Prostate gland (tissue), 2 donors: ENCODE results near the gene NCAPG2. TPM values are rescaled to one million over a fixed set of nuclear protein-coding genes. Genes with fewer than 3 reads are reported as not detected.

Experiments
- DNase-seq: peaks from one replicate; pipeline ENCODE4 v3.0.0-alpha.2; 2019; ENCODE audit warnings: low spot score
- H3K27ac ChIP-seq, 2 donors: fragments of 200-600 bp; sonication (generic); 2 replicates each; pipeline ENCODE4 v1.5.1; 2017 to 2019
- H3K27me3 ChIP-seq: fragments of 200-600 bp; sonication (generic); replicated peaks from 2 replicates; pipeline ENCODE4 v1.5.1; 2019; ENCODE audit not compliant: insufficient read depth
- H3K36me3 ChIP-seq, 2 donors: fragments of 200-600 bp; sonication (generic); 1 replicate in 1 of 2; 2 replicates in 1 of 2; pipeline versions ENCODE4 v1.5.1 to v1.8.1; 2017 to 2019
- H3K4me1 ChIP-seq: fragments of 200-600 bp; sonication (generic); replicated peaks from 2 replicates; pipeline ENCODE4 v1.5.1; 2019
- H3K4me3 ChIP-seq, 2 donors: fragments of 200-600 bp; sonication (generic); 2 replicates each; pipeline ENCODE4 v1.5.1; 2017 to 2019
- H3K9me3 ChIP-seq: fragments of 200-600 bp; sonication (generic); 2 replicates; pipeline ENCODE4 v1.5.1; 2017
- POLR2A ChIP-seq: fragments of 450-650 bp; IDR thresholded peaks from one replicate; pipeline ENCODE4 v1.6.1; 2016; ENCODE audit warnings: antibody characterized with exemption, mild to moderate bottlenecking
- POLR2AphosphoS5 ChIP-seq: sonication (generic); formaldehyde crosslinking; IDR thresholded peaks from one replicate; pipeline ENCODE4 v1.6.1; 2017; ENCODE audit warnings: antibody characterized with exemption
- WGBS: methylation state at CpG from one replicate; pipeline ENCODE4 v1.1.5; 2018; 5-methylcytosine and 5-hydroxymethylcytosine counted together
- intact Hi-C: fragments of 100-400 bp; cut with DNase I; formaldehyde crosslinking; loops from one replicate; pipeline ENCODE4 v1.14.2; 2022
- total RNA-seq, 2 donors: library from RNA; depleted of rRNA; stranded (reverse); fragments of >200 nt; gene quantifications; one replicate each; pipeline ENCODE4 v1.1.0, GENCODE V29; 2016
- TF ChIP-seq, protein P1 (sequence below), 4 experiments: fragments of 200-600 bp in 2 of 4; fragments of 450-650 bp in 2 of 4; sonication (generic) in 2 of 4; IDR thresholded peaks; 1 replicate in 3 of 4; 2 replicates in 1 of 4; pipeline ENCODE4 v1.5.1; 2016 to 2019; ENCODE audit warnings: antibody characterized with exemption in 4 of 4, mild to moderate bottlenecking in 2 of 4, moderate library complexity in 2 of 4

NCAPG2 gene
- total RNA-seq, 2 donors from 2014 or later: 7.9 to 11.9 TPM

GRCh38 chr7:158648168-158648567 lies 56.4 kb downstream of the NCAPG2 start:
- H3K4me1 ChIP-seq: no peaks in the 10 kb centered on the region
- no peak overlapping the region for H3K4me3 ChIP-seq
- no peak for TF ChIP-seq POLR2AphosphoS5
- TF ChIP-seq, protein P1, sequence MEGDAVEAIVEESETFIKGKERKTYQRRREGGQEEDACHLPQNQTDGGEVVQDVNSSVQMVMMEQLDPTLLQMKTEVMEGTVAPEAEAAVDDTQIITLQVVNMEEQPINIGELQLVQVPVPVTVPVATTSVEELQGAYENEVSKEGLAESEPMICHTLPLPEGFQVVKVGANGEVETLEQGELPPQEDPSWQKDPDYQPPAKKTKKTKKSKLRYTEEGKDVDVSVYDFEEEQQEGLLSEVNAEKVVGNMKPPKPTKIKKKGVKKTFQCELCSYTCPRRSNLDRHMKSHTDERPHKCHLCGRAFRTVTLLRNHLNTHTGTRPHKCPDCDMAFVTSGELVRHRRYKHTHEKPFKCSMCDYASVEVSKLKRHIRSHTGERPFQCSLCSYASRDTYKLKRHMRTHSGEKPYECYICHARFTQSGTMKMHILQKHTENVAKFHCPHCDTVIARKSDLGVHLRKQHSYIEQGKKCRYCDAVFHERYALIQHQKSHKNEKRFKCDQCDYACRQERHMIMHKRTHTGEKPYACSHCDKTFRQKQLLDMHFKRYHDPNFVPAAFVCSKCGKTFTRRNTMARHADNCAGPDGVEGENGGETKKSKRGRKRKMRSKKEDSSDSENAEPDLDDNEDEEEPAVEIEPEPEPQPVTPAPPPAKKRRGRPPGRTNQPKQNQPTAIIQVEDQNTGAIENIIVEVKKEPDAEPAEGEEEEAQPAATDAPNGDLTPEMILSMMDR (IDR thresholded peaks at IDR 0.05): no peak
- TF ChIP-seq POLR2A: no peak
- no peaks in the 10 kb centered on the region for H3K27me3 ChIP-seq
- no peaks in the 10 kb centered on the region for H3K9me3 ChIP-seq
- intact Hi-C loops: no loop called here
- H3K27ac ChIP-seq: no peak overlapping the region
- H3K36me3 ChIP-seq: no peaks in the 10 kb centered on the region
- DNase-seq: no peak
- WGBS: 67% methylated on average over 7 of the region's 7 CpGs

GRCh38 chr7:158647475-158647792 lies 57.2 kb downstream of the NCAPG2 start:
- WGBS: 98% methylated on average over 2 of the region's 2 CpGs
- TF ChIP-seq POLR2A (no peak), POLR2AphosphoS5 (no peak)
- TF ChIP-seq, protein P1 (IDR thresholded peaks at IDR 0.05): no peak
- H3K4me1 ChIP-seq: no peaks in the 10 kb centered on the region

DNA sequence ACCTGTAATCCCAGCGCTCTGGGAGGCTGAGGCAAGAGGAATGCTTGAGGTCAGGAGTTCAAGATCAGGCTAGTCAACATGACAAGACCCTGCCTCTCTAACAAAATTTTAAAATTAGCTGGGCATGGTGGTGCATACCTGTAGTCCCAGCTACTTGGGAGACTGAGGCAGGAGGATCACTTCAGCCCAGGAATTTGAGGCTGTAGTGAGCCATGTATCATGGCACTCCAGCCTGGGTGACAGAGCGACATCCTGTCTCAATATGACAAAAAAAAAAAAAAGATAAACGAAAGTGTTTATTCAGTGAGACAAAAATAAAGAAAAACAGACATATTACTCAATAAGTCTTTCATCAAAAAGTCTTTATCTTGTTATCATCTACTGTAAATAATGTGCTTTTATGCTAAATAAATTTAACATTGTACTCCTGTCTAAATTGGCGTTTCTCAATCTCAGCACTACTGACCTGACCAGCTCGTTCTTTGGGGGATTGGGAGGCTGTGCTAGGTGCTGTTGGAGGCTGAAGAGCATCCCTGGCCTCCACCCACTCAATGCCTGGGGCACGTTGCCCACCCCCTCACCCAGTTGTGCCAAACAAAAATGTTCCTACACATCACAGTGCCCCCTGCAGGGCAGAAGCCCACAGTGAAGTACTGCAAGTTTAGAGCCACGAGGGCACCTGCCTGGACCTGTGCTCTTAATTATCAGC lies 57.7 kb downstream of the NCAPG2 start:
- no peak for DNase-seq
- intact Hi-C loops: no loop called here
- WGBS: 70% methylated on average over 7 of the region's 7 CpGs
- no peak for TF ChIP-seq POLR2AphosphoS5
- TF ChIP-seq, protein P1 (IDR thresholded peaks at IDR 0.05): peak in 2 of 4 experiments; percentile 18 to 20
- Histone ChIP-seq H3K36me3 (no peaks in the 10 kb centered on the region), H3K27me3 (no peaks in the 10 kb centered on the region), H3K4me1 (no peaks in the 10 kb centered on the region), H3K4me3 (no peak overlapping the region), H3K27ac (no peak overlapping the region), H3K9me3 (no peaks in the 10 kb centered on the region)

More at GRCh38 chr7:158647475-158647792, 57.2 kb downstream of the NCAPG2 start:
- H3K27me3 ChIP-seq: no peaks in the 10 kb centered on the region
- H3K4me3 ChIP-seq: no peak overlapping the region
- H3K9me3 ChIP-seq: no peaks in the 10 kb centered on the region
- H3K36me3 ChIP-seq: no peaks in the 10 kb centered on the region
- no peak overlapping the region for H3K27ac ChIP-seq
- DNase-seq: no peak
- intact Hi-C loops: no loop called here

- intact Hi-C loops: no loop called here
- WGBS: 85% methylated on average over 4 of the region's 4 CpGs
- TF ChIP-seq, protein P1 (IDR thresholded peaks at IDR 0.05): no peak
- TF ChIP-seq POLR2AphosphoS5: no peak
- TF ChIP-seq POLR2A: no peak
- H3K36me3 ChIP-seq: no peaks in the 10 kb centered on the region
- H3K27ac ChIP-seq: no peak overlapping the region
- H3K27me3 ChIP-seq: no peaks in the 10 kb centered on the region
- no peak overlapping the region for H3K4me3 ChIP-seq
- no peaks in the 10 kb centered on the region for H3K9me3 ChIP-seq
- DNase-seq: no peak
- no peaks in the 10 kb centered on the region for H3K4me1 ChIP-seq
Measured at GRCh38 chr7:158645842-158646241, 58.8 kb downstream of the NCAPG2 start.

- DNase-seq: no peak
- intact Hi-C loops: no loop called here
- H3K27me3 ChIP-seq: no peaks in the 10 kb centered on the region
- no peaks in the 10 kb centered on the region for H3K36me3 ChIP-seq
- no peak overlapping the region for H3K27ac ChIP-seq
- TF ChIP-seq POLR2AphosphoS5 (no peak), POLR2A (no peak)
- TF ChIP-seq, protein P1 (IDR thresholded peaks at IDR 0.05): no peak
- WGBS: 97% methylated on average over 4 of the region's 4 CpGs
- H3K4me3 ChIP-seq: no peak overlapping the region
- H3K9me3 ChIP-seq: no peaks in the 10 kb centered on the region
- H3K4me1 ChIP-seq: no peaks in the 10 kb centered on the region
Measured at GRCh38 chr7:158642149-158642548, 62.5 kb downstream of the NCAPG2 start.
